ENCODE results near the gene UAP1L1.
"Not testable (repeated sequence)": the region's sequence is repeated elsewhere in the genome, so short reads cannot be mapped to it uniquely, and the experiment has no call there.

The UAP1L1 gene

GRCh38 chr9:137077010-137077747 is at the start of gene UAP1L1:
TSS of gene UAP1L1 (plus strand) at chr9:137077517. CDS start at chr9:137077533, 16 bp downstream.
- DNase-seq = peak; percentile 8 to 9

- peak; percentile 32 to 59 for DNase-seq
Observed at GRCh38 chr9:137028263-137029057, 48.9 kb upstream of the UAP1L1 start.

- DNase-seq = peak; percentile 12 to 15
Observed at GRCh38 chr9:137029058-137029936, 48.0 kb upstream of the UAP1L1 start.

GRCh38 chr9:137030006-137030405 is 47.3 kb upstream of the UAP1L1 start:
- DNase-seq = no peak

- DNase-seq = peak; percentile 34 to 52
Observed at GRCh38 chr9:137030538-137031527, 46.5 kb upstream of the UAP1L1 start.

- peak; percentile 34 to 54 for DNase-seq
Observed at GRCh38 chr9:137031904-137032640, 45.2 kb upstream of the UAP1L1 start, which contains the start of gene FUT7. TSS of gene FUT7 (minus strand) at chr9:137032088. CDS start at chr9:137031991, 97 bp downstream.

GRCh38 chr9:137032858-137033257 is 44.5 kb upstream of the UAP1L1 start:
- no peak for DNase-seq

- not testable (repeated sequence) for DNase-seq
Observed at GRCh38 chr9:137033481-137033880, 43.8 kb upstream of the UAP1L1 start.

- DNase-seq = peak; percentile 45 to 61
Observed at GRCh38 chr9:137034039-137034708, 43.1 kb upstream of the UAP1L1 start.

GRCh38 chr9:137034709-137035506 is 42.4 kb upstream of the UAP1L1 start:
- peak; percentile 89 to 92 for DNase-seq

- DNase-seq = no peak
Observed at GRCh38 chr9:137035507-137035834, 41.8 kb upstream of the UAP1L1 start.

GRCh38 chr9:137035937-137036336 is 41.4 kb upstream of the UAP1L1 start:
- DNase-seq = no peak

GRCh38 chr9:137037035-137037434 is 40.3 kb upstream of the UAP1L1 start:
- no peak for DNase-seq

- DNase-seq = no peak
Observed at GRCh38 chr9:137037483-137037882, 39.8 kb upstream of the UAP1L1 start.

GRCh38 chr9:137038916-137039315 is 38.4 kb upstream of the UAP1L1 start:
- DNase-seq = no peak

GRCh38 chr9:137039611-137040366 is 37.5 kb upstream of the UAP1L1 start:
- no peak for DNase-seq

- no peak for DNase-seq
Observed at GRCh38 chr9:137040568-137040967, 36.7 kb upstream of the UAP1L1 start.

GRCh38 chr9:137041124-137041523 is 36.2 kb upstream of the UAP1L1 start:
- no peak for DNase-seq
